Calu3 (cell line): ENCODE results near the gene CLBA1. TPM values are rescaled to one million over a fixed set of nuclear protein-coding genes. Genes with fewer than 3 reads are reported as not detected.

ENCODE experiments used
- BruUV-seq: library from RNA; stranded (reverse); fragments of 400-500 nt; replicated peaks from 2 replicates; lab custom pipeline; 2021; lab: Mats Ljungman, UMichigan
- CTCF ChIA-PET: fragments of 300-600 bp; sonication (Branson Sonifier 250); formaldehyde crosslinking; loops from one replicate; lab custom pipeline; 2022; ENCODE audit warnings: antibody characterized with exemption; lab: Charles Lee
- DNase-seq: peaks from one replicate; pipeline ENCODE4 v3.0.0; 2022
- H3K27ac Mint-ChIP-seq: one replicate; pipeline ENCODE4 v1.8.0; 2022; ENCODE audit warnings: mixed read lengths; ENCODE audit not compliant: unreplicated experiment
- H3K27me3 Mint-ChIP-seq: one replicate; pipeline ENCODE4 v1.8.0; 2022; ENCODE audit warnings: mixed read lengths; ENCODE audit not compliant: unreplicated experiment
- H3K36me3 Mint-ChIP-seq: one replicate; pipeline ENCODE4 v1.8.0; 2022; ENCODE audit warnings: mild to moderate bottlenecking, moderate library complexity, mixed read lengths; ENCODE audit not compliant: insufficient read depth, unreplicated experiment
- H3K4me1 Mint-ChIP-seq: one replicate; pipeline ENCODE4 v1.8.0; 2022; ENCODE audit warnings: mild to moderate bottlenecking, low read depth, mixed read lengths; ENCODE audit not compliant: unreplicated experiment
- H3K4me3 Mint-ChIP-seq: one replicate; pipeline ENCODE4 v1.8.0; 2022; ENCODE audit warnings: mild to moderate bottlenecking, low read depth, moderate library complexity, mixed read lengths; ENCODE audit not compliant: unreplicated experiment
- H3K9me3 Mint-ChIP-seq: one replicate; pipeline ENCODE4 v1.8.0; 2022; ENCODE audit warnings: low read depth, mixed read lengths; ENCODE audit not compliant: unreplicated experiment
- CTCF ChIP-seq: fragments of 200-600 bp; IDR thresholded peaks from one replicate; pipeline ENCODE4 v1.8.0; 2022; ENCODE audit warnings: antibody characterized with exemption; ENCODE audit not compliant: unreplicated experiment
- intact Hi-C: fragments of 100-400 bp; cut with micrococcal nuclease; formaldehyde crosslinking; loops from one replicate; pipeline ENCODE4 v1.10.0; 2022; ENCODE audit not compliant: unreplicated experiment
- total RNA-seq: library from RNA; stranded (reverse); gene quantifications from 2 replicates; pipeline ENCODE4 v1.2.3, GENCODE V29; 2022

CLBA1 gene
- total RNA-seq, 1 experiment from 2014 or later, result 12.8 TPM

- BruUV-seq, result no TSS peak
- no peak overlapping the region for H3K4me3 Mint-ChIP-seq
- H3K27ac Mint-ChIP-seq, result no peak overlapping the region
- no peak for TF ChIP-seq CTCF
- peaks cover 33% of the 10 kb centered on the region for H3K36me3 Mint-ChIP-seq
- no peaks in the 10 kb centered on the region for H3K4me1 Mint-ChIP-seq
- intact Hi-C loops, result no loop called here
- no peaks in the 10 kb centered on the region for H3K9me3 Mint-ChIP-seq
- no peaks in the 10 kb centered on the region for H3K27me3 Mint-ChIP-seq
- no peak for DNase-seq
- CTCF ChIA-PET, result interaction anchor here (1.4 kb wide), 1 partner anchor 13 kb away, joined by 8 read pairs; no protein-coding TSS in a partner anchor
Observed at GRCh38 chr14:105005329-105005928, 19.8 kb downstream of the CLBA1 start.

GRCh38 chr14:105005929-105006830 lies 20.6 kb downstream of the CLBA1 start:
- Mint-ChIP-seq H3K27ac (peak overlapping the region; percentile 33), H3K36me3 (peaks cover 33% of the 10 kb centered on the region), H3K9me3 (no peaks in the 10 kb centered on the region), H3K4me3 (no peak overlapping the region), H3K4me1 (no peaks in the 10 kb centered on the region), H3K27me3 (no peaks in the 10 kb centered on the region)
- CTCF ChIA-PET, result no interaction called here
- intact Hi-C loops, result no loop called here
- TF ChIP-seq CTCF, result no peak
- no peak for DNase-seq
- no TSS peak for BruUV-seq

GRCh38 chr14:105006831-105007592 lies 21.4 kb downstream of the CLBA1 start:
- no peak overlapping the region for H3K4me3 Mint-ChIP-seq
- H3K36me3 Mint-ChIP-seq, result peaks cover 33% of the 10 kb centered on the region
- CTCF ChIA-PET, result no interaction called here
- no peak for DNase-seq
- H3K27ac Mint-ChIP-seq, result peak overlapping the region; percentile 33
- no peaks in the 10 kb centered on the region for H3K9me3 Mint-ChIP-seq
- no peaks in the 10 kb centered on the region for H3K4me1 Mint-ChIP-seq
- intact Hi-C loops, result no loop called here
- BruUV-seq, result no TSS peak
- TF ChIP-seq CTCF, result no peak
- no peaks in the 10 kb centered on the region for H3K27me3 Mint-ChIP-seq

GRCh38 chr14:105007593-105008264 lies 22.1 kb downstream of the CLBA1 start:
- Mint-ChIP-seq H3K27ac (no peak overlapping the region), H3K27me3 (no peaks in the 10 kb centered on the region), H3K36me3 (peaks cover 33% of the 10 kb centered on the region), H3K4me1 (peaks cover under 1% of the 10 kb centered on the region), H3K9me3 (no peaks in the 10 kb centered on the region), H3K4me3 (no peak overlapping the region)
- TF ChIP-seq CTCF, result no peak
- CTCF ChIA-PET, result no interaction called here
- no TSS peak for BruUV-seq
- intact Hi-C loops, result no loop called here
- DNase-seq, result no peak
